ENCODE data around the gene NAPG. TPM values are rescaled to one million over a fixed set of nuclear protein-coding genes. Genes with fewer than 3 reads are reported as not detected.

The NAPG gene
- total RNA-seq, 2 experiments from 2014 or later: 31.5 to 34.3 TPM

- POLR2A ChIA-PET: no interaction called here
- CTCF ChIA-PET: interaction anchor here (0.6 kb wide), 1 partner anchor 31 kb away, joined by 3 read pairs; no protein-coding TSS in a partner anchor
Observed at GRCh38 chr18:10511236-10511635, 14.6 kb upstream of the NAPG start.

- ChIA-PET CTCF (no interaction called here), POLR2A (no interaction called here)
Observed at GRCh38 chr18:10514082-10514481, 11.7 kb upstream of the NAPG start.

- ChIA-PET CTCF (no interaction called here), POLR2A (no interaction called here)
Observed at GRCh38 chr18:10514601-10515000, 11.2 kb upstream of the NAPG start.

GRCh38 chr18:10515456-10515855 is 10.4 kb upstream of the NAPG start:
- ChIA-PET CTCF (no interaction called here), POLR2A (interaction anchor here (0.6 kb wide), 1 partner anchor 11 kb away, joined by 10 read pairs; no protein-coding TSS in a partner anchor)

DNA sequence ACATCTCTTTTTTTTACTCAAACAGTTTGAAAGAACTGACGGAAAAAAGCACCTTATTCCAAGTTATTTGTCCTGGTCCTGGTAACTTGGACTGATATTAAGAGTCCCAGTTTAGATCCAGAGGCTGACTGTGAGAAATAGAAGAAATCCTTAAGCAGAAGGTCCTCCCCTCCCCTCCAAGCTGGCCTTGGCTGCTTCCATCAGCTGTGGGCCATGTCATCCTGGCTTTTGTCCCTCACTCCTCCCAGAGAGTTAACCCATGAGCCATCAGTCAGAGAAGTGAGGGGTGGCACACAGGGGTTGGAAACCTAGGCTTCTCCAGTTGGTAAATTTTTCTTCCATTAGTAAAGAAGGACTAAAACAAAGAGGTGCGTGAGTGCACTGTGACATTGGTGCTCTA is 9.7 kb upstream of the NAPG start:
- CTCF ChIA-PET: no interaction called here
- POLR2A ChIA-PET: interaction anchor here (0.6 kb wide), 1 partner anchor 11 kb away, joined by 10 read pairs; no protein-coding TSS in a partner anchor

- POLR2A ChIA-PET: no interaction called here
- CTCF ChIA-PET: interaction anchor here (1.5 kb wide), 1 partner anchor 547 kb away, joined by 6 read pairs; no protein-coding TSS in a partner anchor
Observed at GRCh38 chr18:10518595-10519255, 7.1 kb upstream of the NAPG start.

GRCh38 chr18:10519366-10519765 is 6.5 kb upstream of the NAPG start:
- POLR2A ChIA-PET: no interaction called here
- CTCF ChIA-PET: interaction anchor here (1.5 kb wide), 2 partner anchors 546 to 548 kb away, joined by 5 to 6 read pairs; no protein-coding TSS in a partner anchor

GRCh38 chr18:10519999-10520935 is 5.6 kb upstream of the NAPG start:
- POLR2A ChIA-PET: no interaction called here
- CTCF ChIA-PET: interaction anchor here (1.5 kb wide), 2 partner anchors 546 to 549 kb away, joined by 5 to 6 read pairs; no protein-coding TSS in a partner anchor

DNA sequence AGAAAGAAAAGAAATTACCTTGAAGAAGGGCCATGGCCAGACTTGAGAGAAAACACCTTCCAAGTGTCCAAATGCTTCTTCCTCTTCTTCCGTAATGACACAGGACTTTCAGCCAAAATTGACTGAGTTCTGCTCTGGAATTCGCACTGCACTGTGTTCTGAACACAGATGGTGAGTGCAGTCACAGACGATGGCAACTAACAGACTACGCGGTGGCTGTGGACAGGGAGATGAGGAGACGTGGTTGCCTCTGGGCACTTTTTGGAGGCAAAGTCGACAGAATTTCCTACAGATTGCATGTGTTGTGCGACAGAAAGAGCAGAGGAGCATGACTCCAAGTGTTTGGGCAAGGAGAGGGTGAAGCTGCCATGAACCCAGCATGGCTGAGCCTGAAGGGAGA is 4.3 kb upstream of the NAPG start:
- ChIA-PET POLR2A (no interaction called here), CTCF (no interaction called here)

- POLR2A ChIA-PET: no interaction called here
- CTCF ChIA-PET: no interaction called here
Observed at GRCh38 chr18:10522574-10522973, 3.3 kb upstream of the NAPG start.

DNA sequence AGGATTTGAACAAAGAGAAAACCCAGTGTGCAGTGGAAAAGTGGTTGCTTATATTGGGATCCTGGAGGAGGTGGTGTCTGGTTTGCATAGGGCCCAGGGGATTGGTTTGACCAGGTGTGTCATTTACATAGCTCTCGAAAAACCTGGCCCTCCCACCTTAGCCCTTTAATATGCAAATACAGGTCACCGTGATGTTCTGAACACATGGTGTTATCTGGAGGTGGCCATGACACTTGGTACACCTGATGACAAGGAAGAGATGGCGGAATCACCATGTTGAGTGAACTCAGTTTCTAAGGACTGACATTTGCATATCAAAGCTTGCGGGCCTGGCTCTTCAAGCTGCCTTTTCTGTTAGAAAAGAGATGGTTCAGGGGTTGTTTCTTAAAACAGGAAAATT is 2.3 kb upstream of the NAPG start:
- ChIA-PET POLR2A (no interaction called here), CTCF (no interaction called here)

GRCh38 chr18:10524507-10525370 is 1.1 kb upstream of the NAPG start:
- ChIA-PET POLR2A (interaction anchor here (1.1 kb wide), 1 partner anchor 611 kb away, joined by 4 read pairs; the partner anchor contains the start of gene VAPA), CTCF (no interaction called here)

- POLR2A ChIA-PET: interaction anchor here (0.6 to 1.1 kb wide), 2 partner anchors 12 to 612 kb away, joined by 3 to 4 read pairs; partner anchors contain the start of gene VAPA
- CTCF ChIA-PET: no interaction called here
Observed at GRCh38 chr18:10525371-10525691, 496 bp upstream of the NAPG start.

DNA sequence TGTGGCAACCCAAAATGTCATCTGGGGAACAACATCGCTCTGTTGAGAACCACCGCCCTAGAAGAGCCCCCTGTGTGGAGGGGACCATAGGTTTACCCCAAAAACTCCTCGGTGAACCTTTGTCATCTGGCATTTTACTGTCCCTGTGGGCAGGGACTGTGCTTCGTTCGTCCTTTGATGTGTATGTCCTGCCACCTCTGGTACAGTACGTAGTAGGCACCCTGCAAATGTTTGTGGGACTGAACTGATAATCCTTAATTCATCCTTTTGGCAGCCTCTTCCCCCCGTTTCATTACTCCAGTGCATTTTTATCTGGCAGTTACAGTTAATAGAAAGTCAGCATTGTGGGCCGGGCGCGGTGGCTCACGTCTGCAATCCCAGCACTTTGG is 728 bp downstream of the NAPG start:
- POLR2A ChIA-PET: interaction anchor here (0.6 kb wide), 1 partner anchor 11 kb away, joined by 10 read pairs; no protein-coding TSS in a partner anchor
- CTCF ChIA-PET: no interaction called here

DNA sequence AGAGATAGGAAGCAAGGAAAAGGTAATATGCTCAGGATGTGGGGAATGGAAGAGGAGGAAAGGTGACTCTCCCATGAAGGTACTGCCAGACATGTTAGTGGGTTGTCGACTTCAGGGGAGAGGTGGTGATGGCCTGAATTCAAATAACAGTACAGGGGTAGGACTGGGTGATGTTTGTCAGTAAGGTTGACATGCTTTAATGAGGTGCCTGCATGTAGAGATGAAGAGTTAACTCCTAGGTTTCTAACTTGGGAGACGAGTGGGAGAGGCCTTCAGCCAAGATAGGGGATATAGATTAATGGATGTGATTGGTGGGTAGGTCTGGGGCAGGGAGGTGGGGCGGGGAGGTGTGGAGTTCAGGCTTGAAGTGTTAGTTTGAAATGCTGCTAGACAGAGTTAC is 2.6 kb downstream of the NAPG start:
- CTCF ChIA-PET: interaction anchor here (1.3 kb wide), 1 partner anchor 10 kb away, joined by 3 read pairs; no protein-coding TSS in a partner anchor
- POLR2A ChIA-PET: no interaction called here

- ChIA-PET CTCF (no interaction called here), POLR2A (no interaction called here)
Observed at GRCh38 chr18:10530002-10530401, 4.2 kb downstream of the NAPG start.

DNA sequence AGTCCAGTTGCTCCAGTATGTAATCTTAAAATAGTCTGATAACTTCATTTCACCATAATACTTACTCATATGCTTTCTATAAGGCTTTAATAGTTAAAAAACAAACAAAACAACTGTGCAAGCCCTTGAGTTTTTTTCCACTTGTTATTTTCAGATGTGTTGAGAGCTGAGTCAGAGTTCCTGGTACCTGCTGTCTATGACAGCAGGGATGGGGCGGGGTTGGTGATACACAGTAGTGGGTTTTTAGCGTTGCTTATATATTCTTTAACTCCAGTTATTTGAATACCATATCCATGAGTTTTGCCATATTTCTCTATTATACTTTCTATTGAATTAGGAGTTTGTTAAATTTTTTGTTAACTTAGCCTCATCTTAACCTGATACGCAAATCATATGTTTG is 5.0 kb downstream of the NAPG start:
- POLR2A ChIA-PET: no interaction called here
- CTCF ChIA-PET: no interaction called here

GRCh38 chr18:10533111-10533510 is 7.3 kb downstream of the NAPG start:
- ChIA-PET CTCF (no interaction called here), POLR2A (no interaction called here)

DNA sequence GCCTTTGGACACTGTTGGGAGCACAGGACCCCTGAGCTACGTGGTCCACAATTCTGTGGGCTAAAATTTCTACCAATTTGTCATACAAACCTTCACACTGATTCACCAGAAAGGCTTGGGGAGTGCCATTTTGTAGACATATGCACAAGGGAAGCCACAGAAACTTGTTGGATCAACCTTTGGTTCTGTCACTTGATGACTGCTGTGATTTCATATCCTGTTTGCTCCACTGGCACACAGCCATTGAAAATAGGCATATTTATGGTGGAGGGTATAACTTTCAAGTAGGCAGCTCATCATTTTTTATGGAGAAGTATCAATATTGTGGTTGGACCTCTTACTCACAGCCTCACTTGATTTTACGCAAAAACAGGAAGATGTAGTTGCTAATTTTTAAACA is 10.5 kb downstream of the NAPG start:
- POLR2A ChIA-PET: no interaction called here
- CTCF ChIA-PET: interaction anchor here (1.5 kb wide), 1 partner anchor 24 kb away, joined by 4 read pairs; no protein-coding TSS in a partner anchor

- ChIA-PET CTCF (interaction anchor here (1.3 kb wide), 1 partner anchor 9 kb away, joined by 3 read pairs; no protein-coding TSS in a partner anchor), POLR2A (interaction anchor here (0.9 kb wide), 1 partner anchor 12 kb away, joined by 3 read pairs; the partner anchor contains the start of gene NAPG)
Observed at GRCh38 chr18:10537765-10538164, 11.9 kb downstream of the NAPG start.

Measured in activated CD8-positive, alpha-beta memory T cell treated with anti-CD3 and anti-CD28 coated beads for 36 hours (primary cell).